HepG2 (cell line): ENCODE measurements around the gene RASSF4. TPM values are rescaled to one million over a fixed set of nuclear protein-coding genes. Genes with fewer than 3 reads are reported as not detected.

ENCODE experiments used
- DNMT3B ChIP-seq: conservative IDR thresholded peaks from 2 replicates; pipeline ENCODE4 v1.6.1; 2016; ENCODE audit warnings: missing biosample characterization, control low read depth
- GRHL1 ChIP-seq: sonication (generic); formaldehyde crosslinking; conservative IDR thresholded peaks from 2 replicates; pipeline ENCODE4 v1.8.0; 2022; ENCODE audit warnings: missing genetic modification reagents
- HCFC1 ChIP-seq: fragments of 150-350 bp; IDR thresholded peaks from 2 replicates; pipeline ENCODE4 v1.6.1; 2014; ENCODE audit warnings: low read depth, low read length
- HNRNPH1 ChIP-seq: fragments of 200-400 bp; formaldehyde crosslinking; optimal IDR thresholded peaks from 2 replicates; pipeline ENCODE3; 2017; ENCODE audit warnings: mild to moderate bottlenecking, low read depth, low read length
- MAF1 ChIP-seq: sonication (generic); formaldehyde crosslinking; IDR thresholded peaks from 2 replicates; pipeline ENCODE4 v1.5.0; 2020; ENCODE audit warnings: missing genetic modification reagents, borderline replicate concordance
- MXD3 ChIP-seq: IDR thresholded peaks from 2 replicates; pipeline ENCODE4 v1.6.1; 2016; ENCODE audit warnings: mild to moderate bottlenecking, missing biosample characterization, missing genetic modification reagents
- NFATC3 ChIP-seq: sonication (generic); formaldehyde crosslinking; IDR thresholded peaks from 2 replicates; pipeline ENCODE4 v1.5.1; 2020; ENCODE audit warnings: mild to moderate bottlenecking, missing genetic modification reagents
- PHF8 ChIP-seq: sonication (generic); formaldehyde crosslinking; IDR thresholded peaks from 2 replicates; pipeline ENCODE4 v1.5.0; 2020; ENCODE audit warnings: missing genetic modification reagents
- RFX5 ChIP-seq: IDR thresholded peaks from 2 replicates; pipeline ENCODE4 v1.6.1; 2011; ENCODE audit warnings: low read depth, low read length, improper control_type of control experiment
- SNAPC2 ChIP-seq: sonication (generic); formaldehyde crosslinking; IDR thresholded peaks from 2 replicates; pipeline ENCODE4 v1.8.1; 2022; ENCODE audit warnings: mild to moderate bottlenecking, missing genetic modification reagents
- ZNF136 ChIP-seq: sonication (generic); formaldehyde crosslinking; IDR thresholded peaks from 2 replicates; pipeline ENCODE4 v1.8.1; 2022; ENCODE audit warnings: low read depth, mild to moderate bottlenecking, moderate library complexity, missing genetic modification reagents
- ZNF800 ChIP-seq: sonication (generic); formaldehyde crosslinking; IDR thresholded peaks from 2 replicates; pipeline ENCODE4 v1.4.0; 2020; ENCODE audit warnings: missing genetic modification reagents
- polyA plus RNA-seq, 8 experiments: library from polyadenylated mRNA; depleted of rRNA in 3 of 8; stranded (reverse) in 7 of 8; unstranded in 1 of 8; fragments of >200 nt; fragmentation: Illumina TruSeq in 4 of 8; extraction: Trizol in 4 of 8; gene quantifications; 2 replicates each; pipeline versions ENCODE4 v1.2.1 to v1.2.3, GENCODE V29; 2011 to 2016; ENCODE audit warnings: low read depth in 4 of 8, missing spikeins in 1 of 8, mixed read lengths in 1 of 8; ENCODE audit not compliant: insufficient read depth in 1 of 8
- total RNA-seq, 5 experiments: library from RNA; depleted of rRNA; stranded (reverse); fragments of >200 nt; fragmentation: Illumina TruSeq; extraction: Trizol; gene quantifications; 2 replicates each; pipeline ENCODE4 v1.2.3, GENCODE V29; 2016; ENCODE audit warnings: low read depth in 1 of 5
- TF ChIP-seq, protein P1 (sequence below): sonication (generic); formaldehyde crosslinking; IDR thresholded peaks from 2 replicates; pipeline ENCODE4 v1.5.0; 2020; ENCODE audit warnings: missing genetic modification reagents
- TF ChIP-seq, protein P2 (sequence below): sonication (generic); formaldehyde crosslinking; IDR thresholded peaks from 2 replicates; pipeline ENCODE4 v1.4.0; 2020; ENCODE audit warnings: missing genetic modification reagents
- TF ChIP-seq, protein P3 (sequence below): sonication (generic); formaldehyde crosslinking; IDR thresholded peaks from 2 replicates; pipeline ENCODE4 v1.8.1; 2023; ENCODE audit warnings: missing genetic modification reagents, mild to moderate bottlenecking, borderline replicate concordance

Gene RASSF4
- total and polyA plus RNA-seq, 2 of the 13 experiments (the other 11 are each of a cell fraction or from before 2014, with no cell fraction given): 34.0 to 51.7 TPM

DNA sequence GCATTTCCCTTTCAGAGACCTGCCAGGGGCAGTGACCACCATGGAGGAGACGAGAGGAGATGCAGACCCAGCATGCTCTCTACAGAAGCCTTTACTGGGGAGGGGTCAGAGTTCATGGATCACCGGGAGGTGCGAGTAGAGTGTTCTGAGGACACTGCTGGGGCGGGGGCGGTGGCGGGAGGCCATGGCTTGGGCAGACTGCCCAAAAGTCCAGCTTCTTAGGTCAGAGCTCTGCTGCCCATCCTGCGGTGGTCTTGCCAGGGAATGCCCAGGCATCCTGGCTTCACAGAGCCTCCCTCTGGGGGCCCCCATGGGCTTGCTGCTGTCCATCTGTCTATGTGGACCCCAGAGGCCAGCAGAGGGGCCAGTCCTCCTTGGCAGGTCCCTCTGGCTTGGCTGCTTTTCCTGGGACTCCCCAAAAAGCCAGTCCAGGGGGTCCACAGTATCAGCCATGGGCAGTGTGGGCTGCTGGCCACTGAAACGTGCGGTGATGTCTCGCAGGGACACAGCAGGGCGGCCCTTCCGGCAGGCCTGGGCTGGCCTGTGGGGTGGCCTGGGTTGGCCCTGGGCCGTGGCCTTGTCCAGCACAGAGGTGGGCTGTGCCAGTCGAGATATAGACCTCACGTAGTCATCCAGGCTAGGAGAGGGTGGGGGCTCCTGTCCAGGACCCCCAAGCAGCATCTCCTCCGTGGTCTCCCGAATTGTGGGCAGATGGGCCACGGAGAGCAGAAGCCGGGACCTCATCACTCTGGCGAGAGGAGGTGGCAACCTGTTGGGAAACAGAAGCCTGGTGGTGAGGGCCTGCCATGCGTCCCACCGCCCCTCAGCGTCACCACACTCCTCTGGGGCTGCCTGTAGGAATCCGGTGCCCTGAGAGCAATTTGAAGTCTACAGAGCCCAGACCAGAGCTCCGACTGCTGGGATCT is 17.9 kb downstream of the RASSF4 start (continued):
- TF ChIP-seq, protein P1, sequence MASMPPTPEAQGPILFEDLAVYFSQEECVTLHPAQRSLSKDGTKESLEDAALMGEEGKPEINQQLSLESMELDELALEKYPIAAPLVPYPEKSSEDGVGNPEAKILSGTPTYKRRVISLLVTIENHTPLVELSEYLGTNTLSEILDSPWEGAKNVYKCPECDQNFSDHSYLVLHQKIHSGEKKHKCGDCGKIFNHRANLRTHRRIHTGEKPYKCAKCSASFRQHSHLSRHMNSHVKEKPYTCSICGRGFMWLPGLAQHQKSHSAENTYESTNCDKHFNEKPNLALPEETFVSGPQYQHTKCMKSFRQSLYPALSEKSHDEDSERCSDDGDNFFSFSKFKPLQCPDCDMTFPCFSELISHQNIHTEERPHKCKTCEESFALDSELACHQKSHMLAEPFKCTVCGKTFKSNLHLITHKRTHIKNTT (CRISPR knock-in tag): no peak
- no peak for TF ChIP-seq RFX5
- TF ChIP-seq, protein P2, sequence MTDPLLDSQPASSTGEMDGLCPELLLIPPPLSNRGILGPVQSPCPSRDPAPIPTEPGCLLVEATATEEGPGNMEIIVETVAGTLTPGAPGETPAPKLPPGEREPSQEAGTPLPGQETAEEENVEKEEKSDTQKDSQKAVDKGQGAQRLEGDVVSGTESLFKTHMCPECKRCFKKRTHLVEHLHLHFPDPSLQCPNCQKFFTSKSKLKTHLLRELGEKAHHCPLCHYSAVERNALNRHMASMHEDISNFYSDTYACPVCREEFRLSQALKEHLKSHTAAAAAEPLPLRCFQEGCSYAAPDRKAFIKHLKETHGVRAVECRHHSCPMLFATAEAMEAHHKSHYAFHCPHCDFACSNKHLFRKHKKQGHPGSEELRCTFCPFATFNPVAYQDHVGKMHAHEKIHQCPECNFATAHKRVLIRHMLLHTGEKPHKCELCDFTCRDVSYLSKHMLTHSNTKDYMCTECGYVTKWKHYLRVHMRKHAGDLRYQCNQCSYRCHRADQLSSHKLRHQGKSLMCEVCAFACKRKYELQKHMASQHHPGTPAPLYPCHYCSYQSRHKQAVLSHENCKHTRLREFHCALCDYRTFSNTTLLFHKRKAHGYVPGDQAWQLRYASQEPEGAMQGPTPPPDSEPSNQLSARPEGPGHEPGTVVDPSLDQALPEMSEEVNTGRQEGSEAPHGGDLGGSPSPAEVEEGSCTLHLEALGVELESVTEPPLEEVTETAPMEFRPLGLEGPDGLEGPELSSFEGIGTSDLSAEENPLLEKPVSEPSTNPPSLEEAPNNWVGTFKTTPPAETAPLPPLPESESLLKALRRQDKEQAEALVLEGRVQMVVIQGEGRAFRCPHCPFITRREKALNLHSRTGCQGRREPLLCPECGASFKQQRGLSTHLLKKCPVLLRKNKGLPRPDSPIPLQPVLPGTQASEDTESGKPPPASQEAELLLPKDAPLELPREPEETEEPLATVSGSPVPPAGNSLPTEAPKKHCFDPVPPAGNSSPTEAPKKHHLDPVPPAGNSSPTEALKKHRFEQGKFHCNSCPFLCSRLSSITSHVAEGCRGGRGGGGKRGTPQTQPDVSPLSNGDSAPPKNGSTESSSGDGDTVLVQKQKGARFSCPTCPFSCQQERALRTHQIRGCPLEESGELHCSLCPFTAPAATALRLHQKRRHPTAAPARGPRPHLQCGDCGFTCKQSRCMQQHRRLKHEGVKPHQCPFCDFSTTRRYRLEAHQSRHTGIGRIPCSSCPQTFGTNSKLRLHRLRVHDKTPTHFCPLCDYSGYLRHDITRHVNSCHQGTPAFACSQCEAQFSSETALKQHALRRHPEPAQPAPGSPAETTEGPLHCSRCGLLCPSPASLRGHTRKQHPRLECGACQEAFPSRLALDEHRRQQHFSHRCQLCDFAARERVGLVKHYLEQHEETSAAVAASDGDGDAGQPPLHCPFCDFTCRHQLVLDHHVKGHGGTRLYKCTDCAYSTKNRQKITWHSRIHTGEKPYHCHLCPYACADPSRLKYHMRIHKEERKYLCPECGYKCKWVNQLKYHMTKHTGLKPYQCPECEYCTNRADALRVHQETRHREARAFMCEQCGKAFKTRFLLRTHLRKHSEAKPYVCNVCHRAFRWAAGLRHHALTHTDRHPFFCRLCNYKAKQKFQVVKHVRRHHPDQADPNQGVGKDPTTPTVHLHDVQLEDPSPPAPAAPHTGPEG (CRISPR knock-in tag): no peak; the same call in 1 of the 2 replicates
- no peak for TF ChIP-seq ZNF136 (CRISPR knock-in tag)
- no peak for TF ChIP-seq GRHL1 (CRISPR knock-in tag)
- peak; percentile 35 for TF ChIP-seq PHF8
- TF ChIP-seq MXD3 (CRISPR knock-in tag): peak; percentile 72
- no peak for TF ChIP-seq HNRNPH1
- no peak for TF ChIP-seq HCFC1
- no peak; the same call in 1 of the 2 replicates for TF ChIP-seq SNAPC2 (CRISPR knock-in tag)
- TF ChIP-seq ZNF800 (CRISPR knock-in tag): no peak
- TF ChIP-seq DNMT3B (CRISPR knock-in tag): no peak
- TF ChIP-seq MAF1: no peak
- TF ChIP-seq, protein P3, sequence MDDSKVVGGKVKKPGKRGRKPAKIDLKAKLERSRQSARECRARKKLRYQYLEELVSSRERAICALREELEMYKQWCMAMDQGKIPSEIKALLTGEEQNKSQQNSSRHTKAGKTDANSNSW (CRISPR knock-in tag): no peak; the same call in 1 of the 2 replicates
- no peak for TF ChIP-seq NFATC3 (CRISPR knock-in tag)
